Mesendoderm (in vitro differentiated cells): ENCODE measurements around the gene IGF2R.

Experiments used
- DNase-seq: peaks from one replicate; pipeline ENCODE4 v3.0.0; 2013
- H2AK5ac ChIP-seq: 2 replicates; pipeline ENCODE4 v1.6.1; 2013; ENCODE audit warnings: low read length, inconsistent platforms
- H2BK120ac ChIP-seq: 2 replicates; pipeline ENCODE4 v1.6.1; 2013; ENCODE audit warnings: low read depth, mild to moderate bottlenecking, low read length, moderate library complexity, mixed read lengths
- H2BK15ac ChIP-seq: replicated peaks from 2 replicates; pipeline ENCODE4 v1.6.1; 2013; ENCODE audit warnings: low read depth, mild to moderate bottlenecking, moderate library complexity
- H2BK5ac ChIP-seq: 2 replicates; pipeline ENCODE4 v1.6.1; 2013; ENCODE audit warnings: low read length, inconsistent platforms
- H3K18ac ChIP-seq: 2 replicates; pipeline ENCODE4 v1.6.1; 2013; ENCODE audit warnings: mild to moderate bottlenecking, low read length, mixed read lengths
- H3K23ac ChIP-seq: one replicate; pipeline ENCODE4 v1.6.1; 2013; ENCODE audit warnings: low read length
- H3K27ac ChIP-seq: 2 replicates; pipeline ENCODE4 v1.5.1; 2013; ENCODE audit warnings: low read depth, mild to moderate bottlenecking, inconsistent platforms, low read length, moderate library complexity
- H3K27me3 ChIP-seq: 2 replicates; pipeline ENCODE4 v1.6.1; 2013; ENCODE audit warnings: low read length, control low read depth, mild to moderate bottlenecking, inconsistent platforms; ENCODE audit not compliant: insufficient read depth, poor library complexity
- H3K36me3 ChIP-seq: 2 replicates; pipeline ENCODE4 v1.6.1; 2013; ENCODE audit warnings: low read length, inconsistent platforms; ENCODE audit not compliant: control insufficient read depth, insufficient read depth
- H3K4ac ChIP-seq: one replicate; pipeline ENCODE4 v1.6.1; 2013; ENCODE audit warnings: low read depth, mild to moderate bottlenecking, low read length, moderate library complexity
- H3K4me1 ChIP-seq: 2 replicates; pipeline ENCODE4 v1.6.1; 2013; ENCODE audit warnings: low read depth, low read length, inconsistent platforms; ENCODE audit not compliant: control insufficient read depth
- H3K4me2 ChIP-seq: 2 replicates; pipeline ENCODE4 v1.6.1; 2013; ENCODE audit warnings: low read length
- H3K4me3 ChIP-seq: 2 replicates; pipeline ENCODE4 v1.5.1; 2013; ENCODE audit warnings: mild to moderate bottlenecking, low read length
- H3K56ac ChIP-seq: one replicate; pipeline ENCODE4 v1.6.1; 2013; ENCODE audit warnings: low read length
- H3K79me1 ChIP-seq: 2 replicates; pipeline ENCODE4 v1.6.1; 2013; ENCODE audit warnings: low read length, inconsistent platforms
- H3K79me2 ChIP-seq: 2 replicates; pipeline ENCODE4 v1.6.1; 2013; ENCODE audit warnings: mild to moderate bottlenecking, low read length; ENCODE audit not compliant: control insufficient read depth, insufficient read depth
- H3K9ac ChIP-seq: 2 replicates; pipeline ENCODE4 v1.6.1; 2013; ENCODE audit warnings: low read length, inconsistent platforms
- H4K5ac ChIP-seq: one replicate; pipeline ENCODE4 v1.6.1; 2013; ENCODE audit warnings: low read length
- H4K8ac ChIP-seq: one replicate; pipeline ENCODE4 v1.6.1; 2013; ENCODE audit warnings: low read depth, mild to moderate bottlenecking, control low read depth, low read length, moderate library complexity
- WGBS: extraction: QIAGEN DNeasy Blood & Tissue Kit; methylation state at CpG from one replicate; pipeline ENCODE4 v1.1.7; 2013; ENCODE audit warnings: low lambda C conversion rate, missing lambda C conversion rate; ENCODE audit not compliant: insufficient coverage; ENCODE audit errors: extremely low coverage; 5-methylcytosine and 5-hydroxymethylcytosine counted together

Gene IGF2R

GRCh38 chr6:159981071-159981402 lies 12.2 kb downstream of the IGF2R start:
- WGBS, result no CpG with 5 or more reads among the region's 6 CpGs
- Histone ChIP-seq H3K56ac (no peak overlapping the region), H2BK120ac (no peak overlapping the region), H3K36me3 (no peaks in the 10 kb centered on the region), H3K9ac (no peak overlapping the region), H2AK5ac (no peak overlapping the region), H2BK5ac (no peak overlapping the region), H3K4ac (no peak overlapping the region), H3K23ac (peak overlapping the region; percentile 30), H3K27me3 (no peaks in the 10 kb centered on the region), H3K79me1 (peaks cover 55% of the 10 kb centered on the region), H3K4me1 (peaks cover 13% of the 10 kb centered on the region), H3K79me2 (peaks cover 78% of the 10 kb centered on the region), H3K18ac (no peak overlapping the region), H3K4me2 (no peak overlapping the region), H3K27ac (no peak overlapping the region), H4K8ac (no peak overlapping the region), H3K4me3 (no peak overlapping the region), H2BK15ac (no peak overlapping the region), H4K5ac (no peak overlapping the region)
- no peak for DNase-seq

- Histone ChIP-seq H3K18ac (no peak overlapping the region), H4K5ac (no peak overlapping the region), H2BK15ac (no peak overlapping the region), H3K36me3 (no peaks in the 10 kb centered on the region), H2BK5ac (no peak overlapping the region), H2AK5ac (no peak overlapping the region), H3K9ac (no peak overlapping the region), H3K4me1 (peaks cover 13% of the 10 kb centered on the region), H3K79me2 (peaks cover 77% of the 10 kb centered on the region), H3K27me3 (no peaks in the 10 kb centered on the region), H3K23ac (peak overlapping the region; percentile 30), H3K79me1 (peaks cover 55% of the 10 kb centered on the region), H4K8ac (no peak overlapping the region), H3K4me3 (no peak overlapping the region), H3K4me2 (no peak overlapping the region), H3K56ac (no peak overlapping the region), H2BK120ac (no peak overlapping the region), H3K27ac (no peak overlapping the region), H3K4ac (no peak overlapping the region)
- DNase-seq, result no peak
- WGBS, result no CpG with 5 or more reads among the region's 16 CpGs
These were observed 12.7 kb downstream of the IGF2R start for GRCh38 chr6:159981403-159982245.

GRCh38 chr6:159982731-159983506 lies 14.0 kb downstream of the IGF2R start:
- peaks cover 46% of the 10 kb centered on the region for H3K79me1 ChIP-seq
- no peaks in the 10 kb centered on the region for H3K36me3 ChIP-seq
- no peak overlapping the region for H3K4me2 ChIP-seq
- no peak overlapping the region for H3K4me3 ChIP-seq
- H3K23ac ChIP-seq, result no peak overlapping the region
- no peak overlapping the region for H3K9ac ChIP-seq
- H2AK5ac ChIP-seq, result no peak overlapping the region
- H3K27ac ChIP-seq, result no peak overlapping the region
- H2BK15ac ChIP-seq, result no peak overlapping the region
- H3K27me3 ChIP-seq, result no peaks in the 10 kb centered on the region
- H3K18ac ChIP-seq, result no peak overlapping the region
- no peak for DNase-seq
- peaks cover 66% of the 10 kb centered on the region for H3K79me2 ChIP-seq
- H3K4ac ChIP-seq, result no peak overlapping the region
- H2BK120ac ChIP-seq, result no peak overlapping the region
- H3K4me1 ChIP-seq, result peaks cover 13% of the 10 kb centered on the region
- no peak overlapping the region for H3K56ac ChIP-seq
- no peak overlapping the region for H2BK5ac ChIP-seq
- WGBS, result no CpG with 5 or more reads among the region's 6 CpGs
- no peak overlapping the region for H4K8ac ChIP-seq
- H4K5ac ChIP-seq, result no peak overlapping the region

GRCh38 chr6:159983641-159984080 lies 14.8 kb downstream of the IGF2R start:
- no peak overlapping the region for H2AK5ac ChIP-seq
- no peak overlapping the region for H3K4ac ChIP-seq
- no peak overlapping the region for H4K8ac ChIP-seq
- H3K27me3 ChIP-seq, result no peaks in the 10 kb centered on the region
- no peak overlapping the region for H3K4me2 ChIP-seq
- H3K79me1 ChIP-seq, result peaks cover 41% of the 10 kb centered on the region
- H3K4me1 ChIP-seq, result peaks cover 9% of the 10 kb centered on the region
- no CpG with 5 or more reads among the region's 2 CpGs for WGBS
- DNase-seq, result no peak
- no peak overlapping the region for H2BK5ac ChIP-seq
- no peak overlapping the region for H3K23ac ChIP-seq
- no peak overlapping the region for H3K56ac ChIP-seq
- no peak overlapping the region for H3K18ac ChIP-seq
- H4K5ac ChIP-seq, result no peak overlapping the region
- peaks cover 59% of the 10 kb centered on the region for H3K79me2 ChIP-seq
- H3K4me3 ChIP-seq, result no peak overlapping the region
- no peak overlapping the region for H3K27ac ChIP-seq
- H3K9ac ChIP-seq, result no peak overlapping the region
- no peaks in the 10 kb centered on the region for H3K36me3 ChIP-seq
- no peak overlapping the region for H2BK120ac ChIP-seq
- no peak overlapping the region for H2BK15ac ChIP-seq

- Histone ChIP-seq H2AK5ac (no peak overlapping the region), H3K36me3 (no peaks in the 10 kb centered on the region), H3K79me1 (peaks cover 43% of the 10 kb centered on the region), H2BK5ac (no peak overlapping the region), H3K4ac (no peak overlapping the region), H2BK120ac (no peak overlapping the region), H4K5ac (no peak overlapping the region), H3K4me1 (peaks cover 6% of the 10 kb centered on the region), H3K18ac (no peak overlapping the region), H4K8ac (no peak overlapping the region), H2BK15ac (no peak overlapping the region), H3K79me2 (peaks cover 61% of the 10 kb centered on the region), H3K9ac (no peak overlapping the region), H3K56ac (no peak overlapping the region), H3K4me2 (no peak overlapping the region), H3K4me3 (no peak overlapping the region), H3K27ac (no peak overlapping the region), H3K23ac (no peak overlapping the region), H3K27me3 (no peaks in the 10 kb centered on the region)
- no peak for DNase-seq
- WGBS, result no CpG with 5 or more reads among the region's 11 CpGs
These were observed 15.4 kb downstream of the IGF2R start for GRCh38 chr6:159984268-159984786.
